ENCODE results near the gene BEX5.
A peak's percentile ranks its signal among the peaks of the same experiment; 100 is the strongest.
"Not testable (repeated sequence)": the region's sequence is repeated elsewhere in the genome, so short reads cannot be mapped to it uniquely, and the experiment has no call there.

BEX5 gene

DNA sequence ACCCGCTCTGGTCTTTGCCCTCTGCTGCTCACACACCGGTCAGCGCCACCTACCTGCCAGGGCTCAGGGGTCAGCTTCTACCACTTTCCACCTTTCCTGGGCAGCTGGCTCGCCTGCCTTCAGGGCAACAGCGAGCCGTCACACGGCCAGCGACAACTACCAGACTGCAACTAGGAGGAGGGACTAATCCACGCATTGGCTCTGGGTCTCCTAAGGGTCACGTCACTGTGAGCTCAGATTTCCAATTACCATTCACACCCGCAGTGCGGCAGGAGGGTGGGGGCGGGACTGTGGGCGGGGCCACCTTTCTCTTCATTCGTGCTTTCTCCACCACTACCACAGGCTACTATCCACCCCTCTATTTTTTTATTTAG lies at the start of gene BEX5:
Gene BEX5, minus strand, starts transcription at position 172 of the 374 bp plus-strand sequence. CDS start 1,712 bp downstream, outside the sequence.
- peak; percentile 26 for DNase-seq (ENCODE audit: low read depth)

DNA sequence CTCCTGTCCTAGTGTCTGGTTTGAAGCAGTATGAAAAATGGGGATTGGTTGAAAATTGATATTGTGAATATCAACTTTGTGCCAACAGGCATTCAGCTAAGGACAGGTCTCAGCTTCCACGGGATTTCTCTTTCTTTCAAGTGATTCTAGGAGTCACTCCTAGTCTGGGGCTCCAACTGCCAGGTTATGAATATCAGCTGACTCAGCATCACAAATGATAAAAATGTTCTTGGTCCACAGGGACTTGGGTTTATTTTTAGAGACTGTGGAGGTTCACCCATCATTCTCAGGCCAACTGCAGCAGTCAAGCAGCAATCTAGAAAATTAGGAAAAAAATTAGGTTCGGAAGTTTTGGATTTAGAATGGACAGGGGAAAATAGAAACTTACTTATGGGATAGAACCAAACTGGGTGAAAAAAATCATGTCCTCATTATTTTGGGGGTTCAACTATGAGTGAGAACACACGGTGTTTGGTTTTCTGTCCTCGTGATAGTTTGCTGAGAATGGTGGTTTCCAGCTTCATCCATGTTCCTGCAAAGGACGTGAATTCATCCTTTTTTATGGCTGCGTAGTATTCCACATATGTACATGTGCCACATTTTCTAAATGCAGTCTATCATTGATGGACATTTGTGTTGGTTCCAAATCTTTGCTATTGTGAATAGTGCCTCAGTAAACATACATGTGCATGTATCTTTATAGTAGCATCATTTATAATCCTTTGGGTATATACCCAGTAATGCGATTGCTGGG lies 30.4 kb upstream of the BEX5 start:
- DNase-seq (ENCODE audit: low read depth) = no peak

DNA sequence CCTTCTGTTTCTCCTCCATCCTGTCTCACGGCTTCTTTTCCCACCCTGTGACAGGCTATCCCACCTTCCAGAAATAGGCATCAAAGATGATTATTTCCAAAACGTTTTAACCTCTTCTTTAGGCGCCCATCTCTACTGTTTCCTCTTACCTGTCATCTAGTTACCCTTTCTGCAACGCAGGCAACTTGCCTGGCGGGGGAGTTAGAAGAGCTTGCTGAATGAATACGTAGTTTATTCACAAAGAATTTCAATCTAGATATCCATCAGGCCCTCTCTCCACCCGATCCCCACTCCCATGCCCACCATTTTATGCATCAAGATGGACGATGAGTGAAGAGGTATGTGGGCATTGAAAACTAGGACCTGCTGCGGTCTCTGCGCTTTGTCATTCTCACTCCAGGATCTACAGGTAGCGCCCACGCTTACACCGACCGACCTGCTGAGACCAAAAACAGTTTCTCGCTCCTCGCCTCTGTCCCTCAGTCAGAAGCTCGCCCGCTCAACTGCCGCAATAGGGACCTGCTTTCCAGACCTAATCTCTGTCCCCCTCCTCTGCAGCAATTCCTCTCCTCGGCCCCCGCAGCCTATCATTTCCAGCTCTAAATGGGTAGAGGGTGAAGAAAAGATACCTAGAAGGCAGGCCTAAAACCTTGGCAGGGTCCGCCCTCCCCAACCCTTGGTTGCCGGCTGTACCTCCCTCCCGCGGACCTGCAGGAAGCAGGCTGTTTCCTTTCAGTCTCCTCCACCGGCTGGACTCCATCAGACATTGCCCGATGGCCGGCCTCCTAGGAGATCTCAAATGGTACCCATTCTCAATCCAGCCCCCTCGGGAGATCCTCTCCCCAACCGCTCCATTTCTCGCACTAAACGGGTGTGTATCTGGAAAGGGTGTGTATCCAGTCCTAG lies 624 bp downstream of the BEX5 start:
- DNase-seq (ENCODE audit: low read depth) = peak; percentile 1

DNA sequence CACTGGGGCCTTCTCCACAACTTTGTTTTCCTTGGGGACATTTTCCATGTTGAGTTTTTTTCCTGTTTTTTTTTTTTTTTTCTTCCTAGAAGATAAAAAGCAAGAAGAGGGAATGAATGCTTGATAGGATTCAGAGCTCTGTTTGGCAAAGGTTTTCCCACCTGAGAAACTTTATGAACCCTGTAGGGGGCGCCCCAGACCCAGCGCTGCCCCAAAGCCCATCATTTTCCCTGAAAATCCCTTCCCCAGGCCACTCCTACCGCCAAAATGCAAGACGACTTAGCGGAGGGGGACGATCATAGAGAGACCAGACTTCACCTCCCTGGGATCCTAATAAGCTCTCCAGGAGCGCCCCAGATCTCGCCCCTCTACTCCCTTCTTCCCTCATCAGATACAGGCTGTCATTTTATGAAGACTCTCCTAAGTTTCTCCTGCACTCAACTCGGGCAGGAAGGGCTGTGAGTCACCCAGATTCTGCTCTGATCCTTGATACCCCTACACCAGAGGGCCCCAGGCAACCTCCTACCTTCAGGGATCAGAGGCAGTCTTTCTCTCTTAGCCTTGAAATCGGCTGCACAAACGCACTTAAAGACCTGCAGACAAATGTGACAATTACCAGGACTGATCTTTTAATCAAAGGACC lies 1.4 kb downstream of the BEX5 start:
- DNase-seq (ENCODE audit: low read depth) = no peak

DNA sequence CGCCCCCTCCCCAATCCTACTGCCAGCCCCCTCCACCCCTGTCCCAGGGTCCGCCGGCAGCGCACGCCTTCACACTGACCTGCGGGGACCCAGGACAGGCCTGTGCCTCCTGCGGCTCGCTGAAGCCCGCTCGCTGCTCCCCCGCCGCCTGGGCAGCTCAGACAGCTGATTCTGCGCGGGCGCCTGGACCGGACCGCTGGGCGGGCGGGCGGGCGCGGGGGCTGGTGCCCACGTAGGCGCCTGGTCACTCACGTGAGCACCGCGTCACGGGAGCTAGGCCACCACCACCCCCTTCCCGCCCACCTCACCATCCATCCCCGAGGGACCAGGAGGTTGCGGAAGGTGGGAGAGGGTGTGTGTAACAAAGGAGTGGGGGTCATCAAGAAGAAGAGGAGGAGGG lies 13.5 kb downstream of the BEX5 start, which contains the start of gene TCEAL6:
Gene TCEAL6, minus strand, starts transcription at position 208 of the 400 bp plus-strand sequence.
- not testable (repeated sequence) for DNase-seq (ENCODE audit: low read depth)

DNA sequence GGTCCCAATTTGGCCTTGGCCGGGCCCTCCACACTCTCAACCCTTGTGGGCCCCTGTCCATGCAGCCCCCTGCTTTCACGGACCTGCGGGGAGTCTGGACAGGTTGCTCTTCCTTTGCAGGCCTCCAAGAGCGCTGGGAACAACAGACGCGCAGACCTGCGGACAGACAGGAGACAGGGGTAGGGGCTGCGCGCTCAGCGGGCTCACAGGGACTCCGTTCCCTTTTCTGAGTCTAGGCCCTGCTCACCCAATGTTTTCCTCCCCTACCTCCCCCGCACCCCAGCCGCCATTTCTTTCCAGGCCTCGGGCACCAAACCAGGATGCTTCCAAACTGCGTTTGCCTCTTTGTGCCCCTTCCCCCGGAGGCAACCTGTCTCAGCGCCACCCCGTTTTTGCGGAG lies 14.1 kb downstream of the BEX5 start:
- not testable (repeated sequence) for DNase-seq (ENCODE audit: low read depth)

DNA sequence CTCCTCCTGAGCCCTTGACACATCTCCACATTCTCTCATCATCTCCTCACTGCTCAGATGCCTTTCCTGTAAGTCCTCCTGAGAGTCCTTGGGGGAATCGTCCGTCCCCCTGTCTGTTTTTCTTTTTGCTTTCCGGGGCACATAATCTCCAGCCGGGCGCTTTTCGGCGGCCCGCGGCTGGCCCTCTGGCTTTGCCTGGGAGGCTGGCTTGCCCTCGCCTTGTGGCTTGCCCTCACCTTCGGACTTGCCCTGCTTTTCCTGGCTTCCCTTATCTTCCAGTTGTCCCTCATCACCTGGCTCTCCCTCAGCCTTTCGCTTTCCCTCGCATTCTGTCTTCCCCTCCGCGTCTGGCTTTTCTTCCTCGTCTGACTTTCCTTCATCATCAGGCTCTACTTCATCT lies 14.9 kb downstream of the BEX5 start:
- not testable (repeated sequence) for DNase-seq (ENCODE audit: low read depth)

DNA sequence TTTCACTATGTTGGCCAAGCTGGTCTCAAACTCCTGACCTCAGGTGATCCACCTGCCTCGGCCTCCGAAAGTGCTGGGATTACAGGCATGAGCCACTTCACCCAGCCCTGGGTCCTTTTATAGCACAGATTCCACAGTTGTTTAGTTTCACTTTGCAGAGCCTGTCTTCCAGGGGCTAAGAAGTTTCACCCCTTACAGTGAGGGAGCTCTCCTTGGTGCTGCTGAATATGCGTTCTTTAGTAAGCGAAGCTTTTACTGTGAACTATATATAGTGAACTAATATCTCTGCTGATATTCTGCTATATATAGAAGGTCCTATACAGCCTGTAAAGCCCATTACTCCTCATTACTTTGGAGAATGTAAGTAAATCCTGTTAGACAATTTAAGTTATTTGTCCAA lies 17.7 kb downstream of the BEX5 start:
- DNase-seq (ENCODE audit: low read depth) = no peak

DNA sequence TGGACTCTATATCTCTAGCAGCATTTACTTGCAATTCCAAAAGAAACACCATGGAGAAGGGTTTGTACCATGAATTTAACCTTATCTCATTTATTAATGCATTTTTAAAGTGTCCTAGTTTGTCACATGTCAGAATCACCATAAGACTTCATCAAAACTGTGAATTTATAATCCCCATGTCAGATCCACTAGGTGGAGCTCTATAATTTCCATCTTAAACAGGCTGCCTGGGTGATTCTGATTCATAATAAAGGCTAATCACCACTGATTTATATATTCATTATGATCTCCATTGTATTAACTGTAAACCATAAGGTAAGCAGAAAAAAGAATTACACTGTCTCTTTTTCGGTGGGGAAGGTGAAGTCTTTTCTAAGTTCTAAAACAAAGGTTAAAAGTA lies 26.3 kb downstream of the BEX5 start:
- no peak for DNase-seq (ENCODE audit: low read depth)

DNA sequence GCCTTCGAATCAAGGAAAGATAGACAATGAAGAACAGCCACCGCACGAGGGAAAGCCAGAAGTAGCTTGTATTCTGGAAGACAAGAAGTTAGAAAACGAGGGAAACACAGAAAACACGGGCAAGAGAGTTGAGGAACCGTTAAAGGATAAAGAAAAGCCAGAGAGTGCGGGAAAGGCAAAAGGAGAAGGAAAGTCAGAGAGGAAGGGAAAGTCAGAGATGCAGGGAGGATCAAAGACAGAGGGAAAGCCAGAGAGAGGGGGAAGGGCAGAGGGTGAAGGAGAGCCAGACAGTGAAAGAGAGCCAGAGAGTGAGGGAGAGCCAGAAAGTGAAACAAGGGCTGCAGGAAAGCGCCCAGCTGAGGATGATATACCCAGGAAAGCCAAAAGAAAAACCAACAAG lies 28.9 kb downstream of the BEX5 start:
- DNase-seq (ENCODE audit: low read depth) = no peak

DNA sequence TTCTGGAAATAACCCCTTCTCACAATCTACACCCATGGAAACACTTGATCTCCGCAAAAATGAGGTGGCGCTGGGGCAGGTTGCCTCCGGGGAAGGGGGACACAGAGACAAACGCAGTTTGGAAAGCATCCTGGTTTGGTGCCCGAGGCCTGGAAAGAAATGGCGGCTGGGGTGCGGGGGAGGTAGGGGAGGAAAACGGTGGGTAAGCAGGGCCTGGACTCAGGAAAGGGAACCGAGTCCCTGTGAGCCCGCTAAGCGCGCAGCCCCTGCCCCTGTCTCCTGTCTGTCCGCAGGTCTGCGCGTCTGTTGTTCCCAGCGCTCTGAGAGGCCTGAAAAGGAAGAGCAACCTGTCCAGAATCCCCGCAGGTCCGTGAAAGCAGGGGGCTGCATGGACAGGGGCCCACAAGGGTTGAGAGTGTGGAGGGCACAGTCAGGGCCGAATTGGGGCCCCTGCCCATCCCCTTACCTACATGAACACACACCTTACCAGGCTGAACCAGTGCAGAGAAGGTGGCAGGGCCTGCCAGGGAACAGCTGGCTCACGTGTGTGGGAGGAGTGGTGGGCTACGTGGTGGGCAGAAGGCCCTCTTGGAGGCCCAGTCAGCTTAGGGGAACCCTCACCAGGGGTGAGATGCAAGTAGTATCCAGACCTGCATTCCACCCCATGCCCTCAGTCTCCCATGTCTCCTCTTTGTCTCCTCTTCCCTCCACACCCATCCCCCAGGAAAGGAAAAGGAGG lies 29.5 kb downstream of the BEX5 start:
- DNase-seq (ENCODE audit: low read depth) = not testable (repeated sequence)

DNA sequence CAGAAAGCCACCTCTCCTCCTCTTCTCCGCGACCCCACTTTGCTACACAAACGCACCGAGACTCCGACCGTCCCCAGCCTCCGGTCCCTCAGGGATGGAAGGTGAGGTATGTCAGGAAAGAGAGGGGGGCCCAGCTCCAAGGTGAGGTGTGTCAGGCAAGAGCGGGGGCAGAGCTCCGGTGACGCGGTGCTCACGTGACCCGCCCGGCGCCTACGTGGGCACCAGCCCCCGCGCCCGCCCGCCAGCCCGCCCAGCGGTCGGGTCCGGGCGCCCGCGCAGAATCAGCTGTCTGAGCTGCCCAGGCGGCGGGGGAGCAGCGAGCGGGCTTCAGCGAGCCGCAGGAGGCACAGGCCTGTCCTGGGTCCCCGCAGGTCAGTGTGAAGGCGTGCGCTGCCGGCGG lies 30.3 kb downstream of the BEX5 start, which contains the start of gene TCEAL2:
Gene TCEAL2, plus strand, starts transcription at position 244 of the 400 bp plus-strand sequence. CDS start 1,152 bp downstream, outside the sequence.
- DNase-seq (ENCODE audit: low read depth) = not testable (repeated sequence)

DNA sequence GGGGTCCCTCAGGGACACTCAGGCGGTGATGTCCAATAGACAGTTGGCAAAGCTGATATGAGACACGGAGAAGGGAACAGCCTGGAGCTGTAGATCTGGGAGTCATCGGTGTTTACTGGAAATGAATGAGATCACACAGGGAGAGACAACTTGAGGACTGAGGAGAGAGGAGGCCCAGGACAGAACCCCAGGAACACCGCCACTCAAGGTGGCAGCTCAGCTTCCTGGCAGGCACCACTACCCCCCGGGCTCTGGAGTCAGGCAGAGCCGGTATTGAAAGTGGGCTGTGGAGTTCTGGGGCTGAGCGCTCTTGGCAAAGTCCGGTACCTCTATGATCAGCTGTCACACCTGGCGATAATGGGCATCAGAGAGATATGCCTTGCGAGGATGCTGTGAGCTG lies 30.8 kb downstream of the BEX5 start:
- DNase-seq (ENCODE audit: low read depth) = not testable (repeated sequence)

DNA sequence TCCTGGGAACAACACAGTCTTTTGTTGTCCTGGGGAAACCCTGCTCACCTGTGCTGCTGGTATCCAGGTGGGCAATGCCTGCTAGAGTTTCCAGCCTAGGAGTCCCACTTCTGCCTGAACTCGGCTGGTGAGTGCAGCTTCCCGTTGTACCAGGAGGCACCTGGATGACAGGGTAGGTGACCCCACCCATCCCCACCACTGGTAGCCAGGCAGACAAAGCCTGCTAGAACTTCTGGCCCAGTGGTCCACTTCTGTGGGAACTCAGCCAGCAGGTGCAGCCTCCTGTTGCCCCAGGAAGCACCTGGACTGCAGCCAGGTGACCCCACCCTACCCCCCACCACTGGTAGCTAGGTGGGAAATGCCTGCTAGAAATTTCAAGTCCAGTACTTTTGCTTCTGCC lies 40.0 kb downstream of the BEX5 start:
- DNase-seq (ENCODE audit: low read depth) = no peak

DNA sequence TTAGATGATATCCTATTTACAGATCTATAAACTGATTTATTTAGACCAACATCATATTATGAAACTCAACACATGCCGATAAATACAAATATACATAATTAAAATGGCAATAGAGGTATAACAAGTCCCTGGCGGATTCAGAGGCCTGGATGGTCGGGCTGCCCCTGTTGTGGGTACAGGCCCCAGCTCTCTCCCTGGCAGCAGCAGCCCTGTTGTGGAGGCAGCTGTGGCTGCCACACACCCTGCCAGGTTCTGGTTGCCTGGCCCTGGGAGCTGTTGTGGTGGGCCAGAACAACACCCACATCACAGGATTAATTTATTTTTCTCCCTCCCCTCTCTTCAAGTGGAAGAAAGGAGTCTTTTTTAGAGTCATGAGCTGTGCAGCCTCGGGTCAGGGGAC lies 42.4 kb downstream of the BEX5 start:
- DNase-seq (ENCODE audit: low read depth) = no peak

All from activated T-cell treated with anti-CD3 and anti-CD28 coated beads for 1 hour (primary cell).